Measurements from ENCODE around the gene HMCN2.

The HMCN2 gene

DNA sequence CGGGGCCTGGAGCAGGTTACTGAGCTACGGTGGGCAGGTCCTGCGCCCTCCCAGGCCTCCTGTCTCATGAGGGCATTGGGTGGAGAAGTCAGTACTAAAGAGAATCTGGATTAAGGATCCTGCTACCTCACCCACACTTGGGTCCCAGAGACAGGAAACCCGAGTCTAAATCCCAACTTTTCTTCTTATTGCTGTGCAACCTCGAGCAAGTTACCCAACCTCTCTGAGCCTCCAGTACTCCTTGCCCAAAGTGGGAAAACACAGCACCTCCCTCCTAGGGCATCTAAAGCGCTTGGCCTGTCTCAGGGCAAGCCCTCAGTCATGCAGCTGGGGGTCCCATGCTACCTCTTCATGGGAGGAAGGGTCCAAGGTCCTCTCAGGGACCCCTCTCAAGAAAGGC lies 207.4 kb downstream of the HMCN2 start:
- in situ Hi-C loops (cut with HindIII; ENCODE audit: low pct_unique_long_range_greater_than_20kb, low sequenced_read_pairs), result no loop called here
- no peak for TF ChIP-seq JUND (IDR thresholded peaks at IDR 0.05; ENCODE audit: low read depth)
- no peak for DNase-seq (ENCODE audit: low read depth in 1 of 2, low spot score in 1 of 2)

DNA sequence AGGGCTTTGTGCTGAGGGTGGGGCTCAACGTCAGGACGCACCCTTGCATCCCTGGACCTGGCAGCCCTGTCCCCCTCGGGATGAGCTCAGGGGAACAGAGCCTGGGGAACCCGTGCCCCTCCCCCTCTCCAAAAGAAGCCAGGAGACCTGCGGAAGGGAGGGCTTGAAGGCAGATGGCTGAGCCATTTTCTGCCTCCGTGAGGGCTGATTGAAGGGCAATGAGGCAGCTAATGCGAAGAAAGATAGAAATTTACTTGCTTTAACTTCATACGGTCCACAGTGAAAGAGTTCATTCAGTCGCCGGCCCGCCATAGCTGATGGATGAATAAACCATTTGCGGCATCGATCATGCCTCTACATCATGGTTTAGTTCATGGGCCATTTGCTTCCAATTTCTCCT lies 208.0 kb downstream of the HMCN2 start:
- DNase-seq (ENCODE audit: low read depth in 1 of 2, low spot score in 1 of 2), result no peak
- TF ChIP-seq JUND (IDR thresholded peaks at IDR 0.05; ENCODE audit: low read depth), result no peak
- in situ Hi-C loops (cut with HindIII; ENCODE audit: low pct_unique_long_range_greater_than_20kb, low sequenced_read_pairs), result no loop called here

DNA sequence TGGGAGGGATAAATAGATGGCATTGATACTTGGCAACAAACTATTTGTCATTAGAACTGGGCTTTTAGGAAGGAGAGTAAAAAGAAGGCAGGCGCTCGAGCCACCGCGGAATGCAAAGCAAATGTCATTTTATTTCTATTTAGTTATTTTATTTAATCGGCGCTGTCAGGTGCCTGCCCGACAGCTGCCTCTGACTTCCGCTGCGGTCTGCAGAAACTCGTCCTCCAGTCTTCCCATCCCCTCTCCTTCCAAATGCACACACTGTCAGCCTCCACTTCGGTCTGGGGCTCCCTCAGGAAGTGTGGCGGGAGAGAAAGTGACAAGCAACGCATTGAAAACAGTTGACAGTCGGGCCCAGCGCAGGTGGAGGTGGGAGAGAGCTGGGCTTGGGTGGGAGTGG lies 208.5 kb downstream of the HMCN2 start:
- no peak for TF ChIP-seq JUND (IDR thresholded peaks at IDR 0.05; ENCODE audit: low read depth)
- DNase-seq (ENCODE audit: low read depth in 1 of 2, low spot score in 1 of 2), result no peak
- in situ Hi-C loops (cut with HindIII; ENCODE audit: low pct_unique_long_range_greater_than_20kb, low sequenced_read_pairs), result no loop called here

DNA sequence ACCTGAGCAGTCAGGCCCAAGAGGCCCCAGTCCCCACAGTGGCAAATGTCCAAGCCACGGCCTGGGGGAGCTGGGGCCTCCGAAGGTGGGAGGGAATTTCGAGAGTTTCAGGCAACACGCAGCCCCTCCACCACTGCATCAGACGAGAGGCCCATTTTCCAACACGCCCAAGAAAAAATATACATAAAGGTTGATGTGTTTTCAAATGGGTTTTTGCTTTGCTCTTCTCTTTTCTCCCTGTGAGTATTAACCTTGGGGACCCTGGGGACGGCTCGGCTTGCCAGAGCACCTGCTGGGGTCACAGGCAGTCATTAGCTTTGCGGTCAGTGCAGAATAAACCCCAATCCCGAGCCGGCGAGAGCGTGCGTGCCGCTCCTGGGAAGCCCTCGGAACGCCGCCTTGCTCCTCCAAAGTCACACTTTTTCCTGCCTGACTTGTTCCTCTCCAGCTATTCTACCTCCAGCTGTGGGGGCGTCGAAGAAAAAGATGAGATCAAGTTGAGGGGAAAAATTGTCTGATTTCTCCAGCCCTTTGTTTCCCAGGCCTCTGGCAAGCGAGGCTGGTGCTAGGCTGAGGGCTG lies 210.7 kb downstream of the HMCN2 start:
- TF ChIP-seq JUND (IDR thresholded peaks at IDR 0.05; ENCODE audit: low read depth), result no peak
- no peak for DNase-seq (ENCODE audit: low read depth in 1 of 2, low spot score in 1 of 2)
- in situ Hi-C loops (cut with HindIII; ENCODE audit: low pct_unique_long_range_greater_than_20kb, low sequenced_read_pairs), result no loop called here

DNA sequence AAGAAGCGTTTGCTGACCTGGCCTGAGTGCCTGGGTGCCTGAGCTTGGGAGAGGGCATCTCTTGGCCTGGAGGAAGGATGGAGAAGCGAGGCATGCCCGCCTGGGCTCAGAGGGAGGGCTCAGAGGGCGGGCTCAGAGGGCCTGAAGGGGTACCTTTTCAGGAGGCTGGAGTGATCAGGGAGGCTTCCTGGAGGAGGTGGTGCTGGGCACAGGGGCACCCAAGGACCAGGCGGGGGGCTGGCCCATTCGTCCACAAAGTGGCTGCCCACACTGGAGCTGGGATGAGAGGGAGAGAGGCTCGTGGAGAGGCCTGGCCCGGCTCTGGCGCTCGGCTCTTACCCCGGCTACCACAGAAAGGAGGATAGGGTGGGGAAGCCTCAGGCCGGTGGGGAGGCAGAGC lies 212.0 kb downstream of the HMCN2 start:
- DNase-seq (ENCODE audit: low read depth in 1 of 2, low spot score in 1 of 2), result no peak
- in situ Hi-C loops (cut with HindIII; ENCODE audit: low pct_unique_long_range_greater_than_20kb, low sequenced_read_pairs), result no loop called here
- no peak for TF ChIP-seq JUND (IDR thresholded peaks at IDR 0.05; ENCODE audit: low read depth)

DNA sequence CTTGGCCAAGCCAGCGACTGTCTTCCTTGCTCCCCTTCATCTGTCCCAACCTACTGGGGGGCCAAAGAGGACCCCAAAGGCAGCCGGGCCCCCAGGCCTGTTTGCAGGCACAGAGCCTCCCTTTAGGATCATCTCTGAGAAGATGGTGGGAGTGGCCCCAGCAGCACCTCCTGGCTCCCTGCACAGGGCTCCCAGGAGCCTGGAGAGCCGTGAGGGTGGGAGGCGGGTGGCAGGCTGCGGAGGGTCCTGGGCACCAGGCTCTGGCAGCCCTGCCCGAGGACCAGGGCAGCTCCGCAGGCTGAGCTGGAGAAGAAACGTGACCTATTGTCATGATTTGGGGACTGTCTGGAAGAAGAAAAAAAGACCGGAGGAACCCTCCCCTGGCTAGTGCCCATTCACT lies 212.6 kb downstream of the HMCN2 start:
- TF ChIP-seq JUND (IDR thresholded peaks at IDR 0.05; ENCODE audit: low read depth), result no peak
- in situ Hi-C loops (cut with HindIII; ENCODE audit: low pct_unique_long_range_greater_than_20kb, low sequenced_read_pairs), result no loop called here
- no peak for DNase-seq (ENCODE audit: low read depth in 1 of 2, low spot score in 1 of 2)

DNA sequence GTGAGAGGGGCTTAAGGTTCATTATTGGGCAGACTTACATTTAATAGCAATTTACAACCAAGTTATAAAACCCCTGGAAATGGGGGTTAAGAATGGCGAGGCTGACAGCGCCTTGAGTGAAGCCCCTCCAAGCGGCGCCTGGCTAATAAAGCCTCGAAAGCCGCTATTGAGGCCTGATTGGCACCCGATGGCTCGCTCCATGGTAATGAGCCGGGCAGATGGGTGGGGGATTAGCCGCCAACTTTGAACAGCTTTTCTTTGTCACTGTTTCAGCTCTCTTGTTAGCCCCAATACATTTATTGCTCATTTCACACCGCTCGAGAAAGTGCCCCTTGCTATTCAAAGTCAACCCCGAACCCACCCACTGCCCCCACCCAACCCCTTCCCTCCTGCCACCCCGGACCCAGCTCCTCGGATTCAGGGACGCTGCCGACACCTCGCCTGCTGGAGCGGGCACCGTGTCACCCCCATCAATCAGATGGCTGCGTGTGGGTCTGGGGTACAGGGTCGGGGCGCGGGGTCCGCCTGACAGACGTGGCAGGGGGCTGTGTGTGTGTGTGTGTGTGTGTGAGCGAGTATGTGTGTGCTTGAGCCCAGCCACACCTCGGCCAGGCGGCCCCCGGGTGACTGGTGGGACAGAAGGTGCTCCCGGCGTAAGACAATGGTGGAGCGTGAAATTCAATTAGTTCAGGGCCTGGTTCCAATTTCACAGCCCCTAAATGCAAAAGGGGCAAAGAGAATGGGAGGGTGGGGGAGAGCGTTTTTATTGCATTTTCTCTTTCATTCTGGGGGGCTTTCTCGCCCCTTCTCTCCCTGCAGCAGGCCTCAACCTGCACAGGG lies 213.4 kb downstream of the HMCN2 start:
- in situ Hi-C loops (cut with HindIII; ENCODE audit: low pct_unique_long_range_greater_than_20kb, low sequenced_read_pairs), result no loop called here
- no peak for TF ChIP-seq JUND (IDR thresholded peaks at IDR 0.05; ENCODE audit: low read depth)
- DNase-seq (ENCODE audit: low read depth in 1 of 2, low spot score in 1 of 2), result no peak

DNA sequence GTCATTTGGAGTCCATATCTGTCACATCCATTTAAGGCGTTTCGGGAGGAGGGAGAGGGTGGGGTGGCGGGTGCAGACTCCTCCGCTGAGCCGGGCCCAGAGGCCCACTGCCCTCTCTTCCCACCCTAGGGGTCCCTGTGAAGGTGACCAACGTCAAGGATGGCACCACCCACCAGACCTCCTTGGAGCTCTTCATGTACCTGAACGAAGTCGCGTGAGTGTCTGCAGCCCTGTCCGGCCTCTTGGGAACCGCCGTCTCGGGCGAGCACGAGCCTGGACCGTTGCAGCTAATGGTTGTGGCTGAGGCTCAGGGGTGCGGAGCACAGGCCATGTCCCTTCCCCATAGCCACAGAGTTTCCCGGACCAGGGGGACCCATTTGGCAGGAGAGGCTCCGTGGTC lies 214.0 kb downstream of the HMCN2 start:
- DNase-seq (ENCODE audit: low read depth in 1 of 2, low spot score in 1 of 2), result no peak
- no peak for TF ChIP-seq JUND (IDR thresholded peaks at IDR 0.05; ENCODE audit: low read depth)
- in situ Hi-C loops (cut with HindIII; ENCODE audit: low pct_unique_long_range_greater_than_20kb, low sequenced_read_pairs), result no loop called here

DNA sequence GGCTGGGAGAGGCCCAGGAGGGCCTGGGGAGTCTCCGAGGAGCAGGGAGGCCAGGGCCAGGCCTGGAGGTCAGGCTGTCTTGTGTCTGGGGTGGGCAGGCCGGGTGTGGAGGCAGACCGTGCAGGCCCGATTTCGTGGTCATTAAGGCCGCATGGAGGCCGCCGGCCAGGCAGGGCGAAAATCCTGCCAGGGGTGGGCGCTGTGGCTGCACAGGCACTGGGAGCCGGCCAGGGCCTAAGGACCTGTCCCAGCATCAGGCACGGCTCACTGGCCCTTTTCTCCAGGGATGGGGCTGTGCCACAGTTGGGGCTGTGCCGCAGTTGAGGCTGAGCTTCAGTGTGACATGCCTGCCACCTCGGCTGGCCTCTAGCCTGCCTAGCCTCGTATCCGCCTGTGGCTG lies 215.1 kb downstream of the HMCN2 start:
- in situ Hi-C loops (cut with HindIII; ENCODE audit: low pct_unique_long_range_greater_than_20kb, low sequenced_read_pairs), result no loop called here
- no peak for TF ChIP-seq JUND (IDR thresholded peaks at IDR 0.05; ENCODE audit: low read depth)
- no peak for DNase-seq (ENCODE audit: low read depth in 1 of 2, low spot score in 1 of 2)

DNA sequence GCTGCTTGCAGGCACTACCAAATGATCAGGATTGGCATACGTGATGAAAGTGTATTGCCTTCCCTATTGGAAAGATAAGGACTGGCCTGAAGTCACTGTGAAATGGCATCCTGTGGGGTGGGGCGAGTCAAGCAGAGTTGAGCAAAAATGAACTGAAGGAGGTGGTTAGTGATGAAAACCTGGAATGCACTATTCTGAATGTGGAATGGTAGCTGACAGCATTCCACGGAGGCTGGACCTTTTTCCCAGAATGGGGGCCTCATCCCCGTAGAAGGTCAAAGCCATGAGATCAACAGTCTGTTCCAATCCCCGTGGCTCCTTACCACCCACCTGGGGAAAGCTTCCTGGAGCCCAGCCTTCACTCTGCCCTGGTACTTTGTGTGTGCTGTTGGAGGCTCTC lies 216.9 kb downstream of the HMCN2 start:
- no peak for DNase-seq (ENCODE audit: low read depth in 1 of 2, low spot score in 1 of 2)
- in situ Hi-C loops (cut with HindIII; ENCODE audit: low pct_unique_long_range_greater_than_20kb, low sequenced_read_pairs), result no loop called here
- no peak for TF ChIP-seq JUND (IDR thresholded peaks at IDR 0.05; ENCODE audit: low read depth)

DNA sequence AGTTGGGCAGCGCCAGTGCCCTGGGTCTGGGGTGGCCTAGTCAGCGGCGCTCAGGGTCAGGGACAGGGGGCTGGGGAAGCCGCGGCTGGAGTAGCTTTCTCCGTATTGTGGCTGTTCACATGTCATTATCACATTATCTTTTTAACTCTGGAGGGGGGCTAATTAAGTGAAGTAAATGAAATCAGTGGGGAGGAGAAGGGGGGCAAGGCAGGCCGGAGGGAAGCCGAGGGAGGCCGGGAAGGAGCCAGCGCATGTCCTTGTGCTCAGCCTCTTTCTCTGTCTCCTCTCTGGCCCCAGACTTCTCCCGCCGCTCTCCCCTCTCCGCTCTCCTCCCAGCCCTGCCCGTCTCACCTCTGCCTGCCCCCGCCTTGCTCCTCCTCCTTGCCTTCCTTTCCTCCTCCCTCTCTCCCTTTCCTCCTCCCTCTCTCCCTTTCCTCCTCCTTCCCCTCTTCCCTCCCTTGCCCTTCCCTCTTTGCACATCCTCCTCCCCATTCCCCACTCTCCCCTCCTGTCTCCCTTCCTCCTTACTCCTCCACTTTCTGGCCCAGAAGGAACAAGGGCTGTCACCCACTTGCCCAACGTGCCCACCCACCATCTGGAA lies 217.9 kb downstream of the HMCN2 start:
- in situ Hi-C loops (cut with HindIII; ENCODE audit: low pct_unique_long_range_greater_than_20kb, low sequenced_read_pairs), result no loop called here
- TF ChIP-seq JUND (IDR thresholded peaks at IDR 0.05; ENCODE audit: low read depth), result no peak
- no peak for DNase-seq (ENCODE audit: low read depth in 1 of 2, low spot score in 1 of 2)

Measured in T47D (cell line).